MG63 (cell line): Measurements from ENCODE around the gene DEDD2. TPM values are rescaled to one million over a fixed set of nuclear protein-coding genes. Genes with fewer than 3 reads are reported as not detected.

Experiments used
- DNase-seq: peaks from one replicate; pipeline ENCODE4 v3.0.0-alpha.2; 2020
- H3K27me3 ChIP-seq: fragments of 250-450 bp; sonication (Bioruptor Pico); 2 replicates; pipeline ENCODE4 v1.5.1; 2020; ENCODE audit warnings: mild to moderate bottlenecking, moderate library complexity
- H3K36me3 ChIP-seq: fragments of 250-450 bp; sonication (Bioruptor Pico); 2 replicates; pipeline ENCODE4 v1.5.1; 2020; ENCODE audit warnings: mild to moderate bottlenecking, moderate library complexity
- H3K4me3 ChIP-seq: fragments of 250-450 bp; sonication (Bioruptor Pico); 2 replicates; pipeline ENCODE4 v1.5.1; 2020; ENCODE audit warnings: mild to moderate bottlenecking, moderate library complexity
- H3K9me3 ChIP-seq: fragments of 250-450 bp; sonication (Bioruptor Pico); 2 replicates; pipeline ENCODE4 v1.5.1; 2020; ENCODE audit warnings: mild to moderate bottlenecking, moderate library complexity
- total RNA-seq: library from RNA; depleted of rRNA; stranded (reverse); fragments of >200 nt; shearing (Covaris generic); gene quantifications from 2 replicates; pipeline ENCODE4 v1.2.3, GENCODE V29; 2014; ENCODE audit warnings: low replicate concordance; rRNA removed

DEDD2 gene
- total RNA-seq, 1 experiment from 2014 or later = 42.9 TPM

DNA sequence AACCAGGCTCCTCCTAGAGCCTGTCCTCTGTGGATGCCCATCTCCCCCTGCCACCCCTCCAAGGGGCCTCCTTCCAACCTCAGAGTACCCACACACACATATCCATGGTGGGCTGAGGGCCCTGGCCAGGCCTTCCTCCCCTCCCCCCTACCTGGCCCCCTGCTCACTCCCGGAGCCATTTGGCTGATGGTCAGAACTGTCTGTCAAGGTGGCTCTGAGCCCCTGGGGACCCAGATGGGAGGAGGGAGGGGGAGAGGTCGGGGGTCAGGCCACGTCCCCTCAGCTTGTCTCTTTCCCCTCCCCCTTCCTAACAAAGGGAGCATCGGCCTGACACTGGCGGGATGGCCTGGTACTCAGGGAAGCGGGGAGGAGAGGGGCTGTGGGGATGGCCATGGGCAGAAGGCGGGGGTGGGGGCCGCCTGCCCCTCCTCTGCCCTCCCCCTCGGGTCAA, 66.5 kb downstream of the DEDD2 start:
- Histone ChIP-seq H3K4me3 (no peak overlapping the region), H3K27me3 (peaks cover 31% of the 10 kb centered on the region), H3K36me3 (no peaks in the 10 kb centered on the region), H3K9me3 (no peaks in the 10 kb centered on the region)
- no peak for DNase-seq

GRCh38 chr19:42150364-42150763, 67.1 kb downstream of the DEDD2 start:
- H3K9me3 ChIP-seq = no peaks in the 10 kb centered on the region
- no peak overlapping the region for H3K4me3 ChIP-seq
- no peak for DNase-seq
- H3K27me3 ChIP-seq = peaks cover 31% of the 10 kb centered on the region
- H3K36me3 ChIP-seq = no peaks in the 10 kb centered on the region

- Histone ChIP-seq H3K27me3 (peaks cover 31% of the 10 kb centered on the region), H3K4me3 (no peak overlapping the region), H3K9me3 (no peaks in the 10 kb centered on the region), H3K36me3 (no peaks in the 10 kb centered on the region)
- DNase-seq = no peak
Measured at GRCh38 chr19:42149447-42150202, 67.9 kb downstream of the DEDD2 start.

Other genes with a start within 250 kb of the DEDD2 start
- gene ATP1A3, start 223.4 kb downstream of the DEDD2 start, total RNA-seq = not detected in 2 replicates
- gene GRIK5, start 147.5 kb downstream of the DEDD2 start, total RNA-seq = not detected in 2 replicates
- 18.8 and 20.4 TPM in 2 replicates for gene ZNF574, start 141.5 kb downstream of the DEDD2 start, total RNA-seq
- not detected in 2 replicates for gene POU2F2, start 85.2 kb downstream of the DEDD2 start, total RNA-seq
- 8.5 and 12.8 TPM in 2 replicates for gene ZNF526, start 2.6 kb upstream of the DEDD2 start, total RNA-seq
- 24.1 and 27.3 TPM in 2 replicates for gene GSK3A, start 24.9 kb upstream of the DEDD2 start, total RNA-seq
- gene ERF, start 37.5 kb upstream of the DEDD2 start, total RNA-seq = 78.3 and 168 TPM in 2 replicates
- gene CIC, start 51.6 kb upstream of the DEDD2 start, total RNA-seq = 5.9 and 15.8 TPM in 2 replicates
- 0.13 and 0.76 TPM in 2 replicates for gene PRR19, start 84.5 kb upstream of the DEDD2 start, total RNA-seq
- 80.0 and 88.3 TPM in 2 replicates for gene PAFAH1B3, start 84.9 kb upstream of the DEDD2 start, total RNA-seq
- gene TMEM145, start 95.6 kb upstream of the DEDD2 start, total RNA-seq = 0.86 TPM in 1 of 2 replicates, not detected in the other
- 14.8 and 26.7 TPM in 2 replicates for gene MEGF8, start 108.0 kb upstream of the DEDD2 start, total RNA-seq
- not detected in 2 replicates for gene CNFN, start 172.6 kb upstream of the DEDD2 start, total RNA-seq
- not detected in 2 replicates for gene LIPE, start 209.7 kb upstream of the DEDD2 start, total RNA-seq
- not detected in 2 replicates for gene CXCL17, start 225.3 kb upstream of the DEDD2 start, total RNA-seq